ENCODE measurements around the gene LIN7B.

The LIN7B gene

GRCh38 chr19:49150944-49151243, 36.7 kb downstream of the LIN7B start:
- Histone ChIP-seq H3K27me3 (ENCODE audit: control insufficient read depth, low read length) (no peaks in the 10 kb centered on the region), H3K9me3 (ENCODE audit: control insufficient read depth, insufficient read depth, low read length) (no peaks in the 10 kb centered on the region), H3K79me2 (ENCODE audit: control insufficient read depth, low read length) (no peaks in the 10 kb centered on the region), H3K27ac (ENCODE audit: low read depth, low read length) (no peak overlapping the region), H3K4me2 (ENCODE audit: low read length) (peak overlapping the region; percentile 94), H3K4me1 (ENCODE audit: control insufficient read depth, low read length) (peaks cover 26% of the 10 kb centered on the region), H3F3A (ENCODE audit: control insufficient read depth, insufficient read depth) (peaks cover 11% of the 10 kb centered on the region), H3K9me2 (replicated peaks; ENCODE audit: control insufficient read depth, low read length) (no peaks in the 10 kb centered on the region), H4K20me1 (ENCODE audit: control insufficient read depth, insufficient read depth, low read depth, low read length) (no peaks in the 10 kb centered on the region), H3K36me3 (ENCODE audit: control insufficient read depth, low read length) (no peaks in the 10 kb centered on the region), H3K4me3 (ENCODE audit: low read length) (peak overlapping the region; percentile 95)
- TF ChIP-seq EZH2phosphoT487 (IDR thresholded peaks at IDR 0.05; ENCODE audit: borderline replicate concordance, low read length), result 0 out of 2 replicates have a peak, but pooled peaks have one; percentile 34
- no peak for TF ChIP-seq CTCF (IDR thresholded peaks at IDR 0.05; ENCODE audit: low read depth, low read length, poor library complexity, severe bottlenecking)

GRCh38 chr19:49151267-49152118, 37.3 kb downstream of the LIN7B start:
- H3K27me3 ChIP-seq (ENCODE audit: control insufficient read depth, low read length), result 0 out of 2 replicates have a peak, but pooled peaks cover 4% of the 10 kb centered on the region
- H3K4me1 ChIP-seq (ENCODE audit: control insufficient read depth, low read length), result peaks cover 21% of the 10 kb centered on the region
- TF ChIP-seq CTCF (IDR thresholded peaks at IDR 0.05; ENCODE audit: low read depth, low read length, poor library complexity, severe bottlenecking) (no peak), EZH2phosphoT487 (IDR thresholded peaks at IDR 0.05; ENCODE audit: borderline replicate concordance, low read length) (no peak)
- H3K27ac ChIP-seq (ENCODE audit: low read depth, low read length), result no peak overlapping the region
- no peaks in the 10 kb centered on the region for H4K20me1 ChIP-seq (ENCODE audit: control insufficient read depth, insufficient read depth, low read depth, low read length)
- H3K36me3 ChIP-seq (ENCODE audit: control insufficient read depth, low read length), result no peaks in the 10 kb centered on the region
- H3K9me2 ChIP-seq (replicated peaks; ENCODE audit: control insufficient read depth, low read length), result no peaks in the 10 kb centered on the region
- peak overlapping the region; percentile 95 for H3K4me3 ChIP-seq (ENCODE audit: low read length)
- H3F3A ChIP-seq (ENCODE audit: control insufficient read depth, insufficient read depth), result peaks cover 11% of the 10 kb centered on the region
- peak overlapping the region; percentile 94 for H3K4me2 ChIP-seq (ENCODE audit: low read length)
- H3K79me2 ChIP-seq (ENCODE audit: control insufficient read depth, low read length), result no peaks in the 10 kb centered on the region
- no peaks in the 10 kb centered on the region for H3K9me3 ChIP-seq (ENCODE audit: control insufficient read depth, insufficient read depth, low read length)

GRCh38 chr19:49152119-49152550, 38.0 kb downstream of the LIN7B start:
- H3K79me2 ChIP-seq (ENCODE audit: control insufficient read depth, low read length), result no peaks in the 10 kb centered on the region
- no peaks in the 10 kb centered on the region for H3K9me2 ChIP-seq (replicated peaks; ENCODE audit: control insufficient read depth, low read length)
- H3K27me3 ChIP-seq (ENCODE audit: control insufficient read depth, low read length), result peaks cover 4% of the 10 kb centered on the region; the same call in 1 of the 2 replicates
- no peaks in the 10 kb centered on the region for H4K20me1 ChIP-seq (ENCODE audit: control insufficient read depth, insufficient read depth, low read depth, low read length)
- H3K27ac ChIP-seq (ENCODE audit: low read depth, low read length), result no peak overlapping the region
- peaks cover 21% of the 10 kb centered on the region for H3K4me1 ChIP-seq (ENCODE audit: control insufficient read depth, low read length)
- H3K9me3 ChIP-seq (ENCODE audit: control insufficient read depth, insufficient read depth, low read length), result no peaks in the 10 kb centered on the region
- peak overlapping the region; percentile 94 for H3K4me2 ChIP-seq (ENCODE audit: low read length)
- H3K36me3 ChIP-seq (ENCODE audit: control insufficient read depth, low read length), result no peaks in the 10 kb centered on the region
- TF ChIP-seq EZH2phosphoT487 (IDR thresholded peaks at IDR 0.05; ENCODE audit: borderline replicate concordance, low read length) (no peak), CTCF (IDR thresholded peaks at IDR 0.05; ENCODE audit: low read depth, low read length, poor library complexity, severe bottlenecking) (no peak)
- H3F3A ChIP-seq (ENCODE audit: control insufficient read depth, insufficient read depth), result peaks cover 9% of the 10 kb centered on the region
- 0 out of 2 replicates have a peak overlapping the region, but pooled peaks have one; percentile 9 for H3K4me3 ChIP-seq (ENCODE audit: low read length)

Measured in DOHH2 (cell line).